GM13977 (cell line): Measurements from ENCODE around the gene UCP3.

ENCODE experiments used
- DNase-seq: peaks from one replicate; pipeline ENCODE4 v3.0.0; 2012; ENCODE audit warnings: low spot score
- in situ Hi-C: fragments of 300-500 bp; cut with MboI; formaldehyde crosslinking; loops from one replicate; pipeline ENCODE4 v1.12.0; 2022; ENCODE audit warnings: low sequenced_read_pairs, low pct_unique_long_range_greater_than_20kb, mixed read lengths, inconsistent platforms; ENCODE audit not compliant: unreplicated experiment
- TF ChIP-seq, protein P1 (sequence below): IDR thresholded peaks from 2 replicates; pipeline ENCODE4 v1.5.1; 2012; ENCODE audit warnings: mild to moderate bottlenecking, control low read depth; ENCODE audit not compliant: insufficient read depth; ENCODE audit errors: extremely low read depth, missing control alignments

Gene UCP3

DNA sequence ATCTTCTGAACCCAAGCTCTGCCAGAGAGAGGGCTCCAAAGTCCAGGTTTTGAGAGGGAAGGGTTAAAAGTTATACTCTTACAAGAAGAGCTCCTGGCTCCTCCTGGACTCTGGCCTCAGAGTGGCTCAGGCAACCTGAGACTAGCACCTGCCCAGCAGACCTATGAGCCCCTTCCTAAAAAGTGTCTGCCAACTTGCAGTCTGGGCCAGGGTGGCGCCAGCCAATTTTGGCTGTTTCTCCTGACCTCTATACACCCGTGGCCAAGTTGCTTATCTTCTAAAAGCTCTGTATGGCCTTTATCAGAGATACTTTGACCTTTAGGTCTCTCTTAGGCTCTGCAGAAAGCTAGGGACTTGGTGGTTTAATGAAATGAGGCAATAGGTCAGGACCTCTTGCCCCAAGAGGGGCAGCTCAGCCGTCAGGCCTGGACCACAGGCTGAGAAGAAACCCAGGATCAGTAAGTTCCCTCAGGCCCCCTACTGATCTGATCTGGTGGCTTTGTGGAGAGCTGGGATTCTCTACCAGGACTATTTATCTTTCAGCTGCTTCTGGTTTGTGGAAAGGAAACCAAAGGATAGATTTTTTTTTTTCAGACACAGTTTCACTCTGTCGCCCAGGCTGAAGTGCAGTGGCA lies 10.3 kb upstream of the UCP3 start:
- in situ Hi-C loops, result no loop called here
- TF ChIP-seq, protein P1, sequence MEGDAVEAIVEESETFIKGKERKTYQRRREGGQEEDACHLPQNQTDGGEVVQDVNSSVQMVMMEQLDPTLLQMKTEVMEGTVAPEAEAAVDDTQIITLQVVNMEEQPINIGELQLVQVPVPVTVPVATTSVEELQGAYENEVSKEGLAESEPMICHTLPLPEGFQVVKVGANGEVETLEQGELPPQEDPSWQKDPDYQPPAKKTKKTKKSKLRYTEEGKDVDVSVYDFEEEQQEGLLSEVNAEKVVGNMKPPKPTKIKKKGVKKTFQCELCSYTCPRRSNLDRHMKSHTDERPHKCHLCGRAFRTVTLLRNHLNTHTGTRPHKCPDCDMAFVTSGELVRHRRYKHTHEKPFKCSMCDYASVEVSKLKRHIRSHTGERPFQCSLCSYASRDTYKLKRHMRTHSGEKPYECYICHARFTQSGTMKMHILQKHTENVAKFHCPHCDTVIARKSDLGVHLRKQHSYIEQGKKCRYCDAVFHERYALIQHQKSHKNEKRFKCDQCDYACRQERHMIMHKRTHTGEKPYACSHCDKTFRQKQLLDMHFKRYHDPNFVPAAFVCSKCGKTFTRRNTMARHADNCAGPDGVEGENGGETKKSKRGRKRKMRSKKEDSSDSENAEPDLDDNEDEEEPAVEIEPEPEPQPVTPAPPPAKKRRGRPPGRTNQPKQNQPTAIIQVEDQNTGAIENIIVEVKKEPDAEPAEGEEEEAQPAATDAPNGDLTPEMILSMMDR, result no peak
- no peak for DNase-seq

DNA sequence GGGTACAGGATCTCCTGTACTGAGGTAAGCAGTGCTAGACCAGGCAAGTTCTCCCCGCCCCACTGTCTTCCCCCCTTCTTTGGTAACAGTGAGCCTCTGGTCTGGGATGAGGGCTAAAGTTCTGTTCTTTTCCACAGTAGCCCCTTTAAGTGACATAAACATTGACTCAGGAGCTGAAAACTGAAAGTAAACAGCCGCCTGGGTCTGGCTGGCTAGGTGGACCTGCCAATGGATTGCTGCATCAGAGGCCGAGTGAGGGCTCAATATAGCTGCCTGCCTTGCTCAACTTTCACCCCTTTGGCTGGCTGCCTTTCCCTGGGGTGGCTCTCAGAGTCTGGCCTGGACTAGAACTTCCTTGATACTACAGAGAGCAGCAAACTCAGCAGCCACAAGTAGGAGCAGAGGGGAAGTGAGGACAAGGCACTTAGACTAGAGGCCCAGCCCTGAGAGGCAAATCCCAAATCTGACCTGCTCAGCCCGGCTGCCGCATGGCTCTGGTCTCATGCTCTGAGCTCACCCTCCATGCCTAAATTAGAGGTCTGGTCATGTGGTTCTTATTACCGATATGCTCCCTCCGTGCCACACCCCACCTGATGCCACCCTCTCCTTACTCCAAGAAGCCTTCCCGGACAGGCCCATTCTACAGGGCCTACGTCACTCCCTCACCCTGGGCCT lies 9.6 kb upstream of the UCP3 start:
- in situ Hi-C loops, result no loop called here
- DNase-seq, result no peak
- TF ChIP-seq, protein P1, result no peak

DNA sequence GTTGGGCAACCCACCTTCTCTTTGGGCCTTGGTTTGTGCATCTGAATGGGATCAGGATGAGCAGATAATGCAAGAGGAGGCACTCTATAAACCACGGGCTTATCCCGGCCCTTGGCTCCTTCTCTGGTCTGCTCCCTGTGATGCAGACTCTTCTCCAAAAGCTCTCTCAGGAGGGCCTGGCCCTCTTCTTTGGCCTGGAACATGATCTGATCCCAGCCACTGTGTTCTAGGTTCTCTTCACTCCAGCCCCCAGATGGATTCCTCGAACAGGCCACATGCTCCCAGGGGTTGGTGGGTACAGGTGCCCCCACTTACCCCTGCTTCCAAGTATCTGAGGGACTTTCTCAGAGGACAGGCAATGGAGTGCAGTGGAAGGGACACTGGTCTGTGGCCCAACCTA lies 8.7 kb upstream of the UCP3 start:
- no peak for DNase-seq
- in situ Hi-C loops, result no loop called here
- TF ChIP-seq, protein P1, result no peak

DNA sequence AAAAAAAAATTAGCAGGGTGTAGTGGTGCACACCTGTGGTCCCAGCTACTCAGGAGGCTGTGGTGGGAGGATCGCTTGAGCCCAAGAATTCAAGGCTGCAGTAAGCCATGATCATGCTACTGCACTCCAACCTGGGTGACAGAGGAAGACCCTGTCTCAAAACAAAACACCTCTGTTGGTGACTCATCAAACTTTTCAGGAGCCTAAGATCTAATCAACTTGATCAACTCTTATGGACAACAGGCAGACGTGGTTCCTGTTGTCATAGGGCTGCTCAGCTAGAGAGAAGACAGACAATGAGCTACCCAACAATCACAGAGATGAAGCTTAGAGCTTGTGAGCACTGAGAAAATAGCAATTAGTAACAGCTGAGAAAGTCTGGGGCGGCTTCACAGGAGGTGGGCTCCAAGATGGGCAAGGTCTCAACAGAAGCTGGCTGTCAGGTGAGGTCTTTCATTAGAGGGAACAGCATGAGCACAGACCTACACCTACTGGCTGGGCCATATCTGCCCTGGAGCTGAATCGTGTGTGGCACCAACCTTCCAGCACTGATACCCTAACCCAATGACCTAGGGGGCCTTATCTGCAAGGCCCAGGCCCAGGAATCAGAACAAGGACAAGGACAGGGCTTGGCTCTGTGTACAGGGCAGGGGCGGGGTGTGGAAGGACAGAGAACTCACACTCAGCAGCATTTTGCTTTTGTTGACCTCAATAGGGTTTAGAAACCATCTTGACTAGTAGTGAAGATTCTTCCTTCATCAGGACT lies 7.2 kb upstream of the UCP3 start:
- no peak for DNase-seq
- TF ChIP-seq, protein P1, result no peak
- in situ Hi-C loops, result no loop called here

DNA sequence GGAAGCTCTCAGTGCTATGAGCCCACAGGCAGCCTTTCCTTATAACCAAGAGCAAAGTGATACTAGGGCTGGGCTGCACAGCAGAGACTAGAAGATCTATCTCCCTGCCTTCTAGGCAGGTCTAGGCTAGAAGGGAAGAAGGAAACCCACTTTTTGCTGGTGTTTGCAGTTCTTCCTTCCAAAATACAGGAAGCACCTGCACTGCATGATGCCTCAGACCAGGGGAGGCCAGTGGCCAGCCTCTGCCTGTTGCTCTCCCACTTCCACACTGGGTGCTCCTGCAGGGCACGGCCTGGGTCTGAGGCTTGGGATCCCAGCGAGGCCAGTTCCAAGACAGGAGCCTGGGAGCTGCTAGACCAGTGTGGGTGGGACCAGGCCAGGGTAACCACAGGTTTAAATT lies 6.0 kb upstream of the UCP3 start:
- in situ Hi-C loops, result no loop called here
- DNase-seq, result no peak
- TF ChIP-seq, protein P1, result no peak

DNA sequence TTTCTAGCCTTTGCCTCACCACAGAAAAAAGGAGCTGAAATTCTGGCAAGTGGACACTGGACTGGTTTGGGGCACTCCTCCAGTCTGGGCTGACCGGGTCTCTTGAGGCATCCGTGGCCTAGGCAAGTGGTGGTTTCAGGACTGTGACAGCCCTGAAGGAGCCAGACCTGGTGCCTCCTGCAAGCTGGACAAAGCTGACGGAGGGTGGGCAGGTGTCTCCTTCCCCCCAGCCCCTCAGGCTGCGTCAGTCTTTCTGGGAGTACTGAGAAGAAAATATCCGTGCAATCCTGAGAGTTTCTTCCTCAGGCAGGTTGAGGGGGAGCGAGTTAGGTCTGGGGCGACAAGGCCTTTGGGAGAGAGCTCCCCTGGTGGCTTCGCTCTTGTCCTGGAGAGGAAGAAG lies 4.3 kb upstream of the UCP3 start:
- no peak for DNase-seq
- TF ChIP-seq, protein P1, result no peak
- in situ Hi-C loops, result no loop called here
